BJ (cell line): Measurements from ENCODE around the gene UBE2J2. TPM values are rescaled to one million over a fixed set of nuclear protein-coding genes. Genes with fewer than 3 reads are reported as not detected.

Source experiments
- CTCF ChIA-PET: fragments of 350-600 bp; formaldehyde crosslinking; extraction: SDS; loops from one replicate; lab custom pipeline; 2021; ENCODE audit warnings: antibody characterized with exemption, inconsistent platforms; lab: Yijun Ruan, JAX
- POLR2A ChIA-PET: fragments of 300-600 bp; sonication (Branson Sonifier 250); formaldehyde crosslinking; extraction: SDS; loops from one replicate; lab custom pipeline; 2021; ENCODE audit warnings: antibody characterized with exemption; lab: Charles Lee
- DNase-seq: peaks from one replicate; pipeline ENCODE4 v3.0.0-alpha.2; 2011; ENCODE audit warnings: low read depth
- H3K27me3 ChIP-seq: 2 replicates; pipeline ENCODE4 v1.6.0; 2011; ENCODE audit warnings: low read length; ENCODE audit not compliant: control insufficient read depth, insufficient read depth
- H3K36me3 ChIP-seq: 2 replicates; pipeline ENCODE4 v1.5.1; 2011; ENCODE audit warnings: low read length; ENCODE audit not compliant: control insufficient read depth, insufficient read depth
- H3K4me3 ChIP-seq: 2 replicates; pipeline ENCODE4 v1.5.1; 2011; ENCODE audit warnings: low read depth, mild to moderate bottlenecking, control low read depth, low read length
- CTCF ChIP-seq: IDR thresholded peaks from 2 replicates; pipeline ENCODE4 v1.5.1; 2011; ENCODE audit warnings: low read depth, mild to moderate bottlenecking, control low read depth, inconsistent platforms, low read length, moderate library complexity; ENCODE audit not compliant: insufficient read depth
- polyA plus RNA-seq: library from polyadenylated mRNA; depleted of rRNA; stranded (reverse); fragments of >200 nt; gene quantifications from 2 replicates; pipeline ENCODE4 v1.2.3, GENCODE V29; 2011

The UBE2J2 gene
- polyA plus RNA-seq, 1 experiment: 25.7 TPM

- no peaks in the 10 kb centered on the region for H3K27me3 ChIP-seq
- ChIA-PET CTCF (interaction anchor here (0.5 to 1.3 kb wide), 2 partner anchors 39 to 111 kb away, joined by 3 to 4 read pairs; no protein-coding TSS in a partner anchor), POLR2A (no interaction called here)
- DNase-seq: no peak
- no peak for TF ChIP-seq CTCF
- no peak overlapping the region for H3K4me3 ChIP-seq
- peaks cover 7% of the 10 kb centered on the region for H3K36me3 ChIP-seq
These were observed 40.1 kb downstream of the UBE2J2 start for GRCh38 chr1:1233567-1233892.

- ChIA-PET POLR2A (no interaction called here), CTCF (no interaction called here)
- H3K4me3 ChIP-seq: peak overlapping the region; percentile 33; the same call in 1 of the 2 replicates
- no peaks in the 10 kb centered on the region for H3K27me3 ChIP-seq
- no peak for TF ChIP-seq CTCF
- DNase-seq: no peak
- H3K36me3 ChIP-seq: peaks cover 12% of the 10 kb centered on the region
These were observed 40.7 kb downstream of the UBE2J2 start for GRCh38 chr1:1232796-1233566.

- Histone ChIP-seq H3K4me3 (peak within 1 kb of the TSS; percentile 86), H3K36me3 (peaks cover 19% of the 10 kb centered on the region), H3K27me3 (no peaks in the 10 kb centered on the region)
- no peak for TF ChIP-seq CTCF
- ChIA-PET POLR2A (interaction anchor here (0.6 kb wide), 2 partner anchors 42 to 374 kb away, joined by 4 to 7 read pairs; no protein-coding TSS in a partner anchor), CTCF (interaction anchor here (1.4 kb wide), 1 partner anchor 113 kb away, joined by 5 read pairs; no protein-coding TSS in a partner anchor)
- no peak for DNase-seq
These were observed 41.4 kb downstream of the UBE2J2 start, which contains the start of gene B3GALT6 for GRCh38 chr1:1232208-1232795. Gene B3GALT6 (plus strand): TSS chr1:1232237. CDS start chr1:1232279, 42 bp downstream.

GRCh38 chr1:1231400-1232207, 42.0 kb downstream of the UBE2J2 start, which contains the start of gene SDF4:
Gene SDF4 (minus strand): TSS chr1:1232001. CDS start chr1:1228772, 3,229 bp downstream.
- Histone ChIP-seq H3K36me3 (peaks cover 22% of the 10 kb centered on the region), H3K4me3 (peak within 1 kb of the TSS; percentile 86), H3K27me3 (no peaks in the 10 kb centered on the region)
- DNase-seq: peak; percentile 68
- ChIA-PET CTCF (interaction anchor here (0.7 to 3.5 kb wide), 5 partner anchors 106 to 218 kb away, joined by 3 to 32 read pairs (median 4); partner anchors contain the start of gene ISG15), POLR2A (interaction anchor here (0.6 kb wide), 1 partner anchor 40 kb away, joined by 6 read pairs; no protein-coding TSS in a partner anchor)
- TF ChIP-seq CTCF: no peak
